NCI-H2171 treated with DMSO at 0.1 percent for 48 hours (cell line): ENCODE measurements around the gene DZIP1L.

Source experiments
- DNase-seq: peaks from one replicate; lab custom pipeline; 2025; lab: John Stamatoyannopoulos, UW

Gene DZIP1L

DNA sequence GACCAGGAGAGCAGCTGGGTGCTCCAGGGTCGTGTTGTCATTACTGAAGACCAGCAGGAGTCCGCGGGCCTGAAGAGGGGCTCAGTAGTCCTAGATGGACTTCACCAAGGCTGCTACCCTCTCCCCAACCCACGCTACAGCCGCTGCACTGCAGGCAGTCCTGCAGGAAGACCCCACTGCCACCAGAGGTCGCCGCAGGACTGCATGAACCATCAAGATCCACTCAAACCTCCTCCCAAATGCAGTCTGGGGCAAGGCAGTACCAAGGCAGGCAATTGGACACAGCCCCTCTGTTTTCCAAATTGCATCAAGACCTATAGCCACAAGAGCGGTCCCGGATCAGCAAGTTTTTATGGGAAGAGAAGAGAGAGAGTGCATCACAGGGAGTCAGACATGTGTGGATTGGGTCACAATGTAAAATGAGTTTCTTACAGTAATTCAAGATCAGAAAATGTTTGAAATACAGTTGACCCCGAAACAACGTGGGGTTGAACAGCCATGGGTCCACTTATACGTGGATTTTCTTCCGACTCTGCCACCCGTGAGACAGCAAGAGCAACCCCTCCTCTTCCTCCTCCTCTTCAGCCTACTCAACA, 46.7 kb downstream of the DZIP1L start:
- peak; percentile 68 for DNase-seq

DNA sequence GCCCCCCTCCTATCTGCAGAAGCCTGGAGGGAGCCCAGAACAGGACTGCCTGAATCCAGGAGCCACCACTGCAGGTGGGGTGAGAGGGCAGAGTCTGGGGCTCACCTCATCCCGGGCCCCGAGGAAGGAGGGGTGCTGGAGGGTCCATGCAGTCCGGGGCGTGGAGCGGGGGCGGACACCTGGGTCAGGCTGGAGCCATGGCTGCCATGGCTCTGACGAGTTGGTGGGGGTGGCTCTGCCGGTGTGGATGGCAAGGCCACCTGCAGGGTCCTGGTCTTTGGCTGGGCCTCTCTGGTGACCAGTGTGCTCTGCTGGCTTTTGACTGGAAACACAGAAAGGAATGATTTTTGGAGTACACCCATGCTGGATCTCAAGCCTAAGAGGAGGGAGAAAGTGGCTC, 47.4 kb downstream of the DZIP1L start:
- DNase-seq = no peak

DNA sequence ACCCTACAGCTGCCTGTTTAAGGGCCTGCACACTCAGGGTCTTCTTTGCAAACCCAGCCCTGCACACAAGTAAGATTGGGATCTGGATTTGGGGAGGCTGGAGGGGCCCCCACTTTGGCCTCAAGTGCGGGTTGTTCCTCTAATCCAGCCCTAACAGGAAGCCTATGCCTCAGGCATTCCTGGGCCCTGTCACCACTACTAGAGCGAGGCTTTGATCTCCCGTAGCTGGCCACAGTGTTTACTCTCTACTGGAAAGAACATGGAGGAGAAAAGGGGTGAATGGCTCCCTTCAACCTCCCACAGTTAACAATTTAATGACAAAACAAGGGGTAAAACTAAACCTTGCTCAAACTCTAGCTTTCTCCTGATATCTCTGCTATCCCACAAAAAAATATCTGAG, 48.4 kb downstream of the DZIP1L start:
- DNase-seq = no peak

DNA sequence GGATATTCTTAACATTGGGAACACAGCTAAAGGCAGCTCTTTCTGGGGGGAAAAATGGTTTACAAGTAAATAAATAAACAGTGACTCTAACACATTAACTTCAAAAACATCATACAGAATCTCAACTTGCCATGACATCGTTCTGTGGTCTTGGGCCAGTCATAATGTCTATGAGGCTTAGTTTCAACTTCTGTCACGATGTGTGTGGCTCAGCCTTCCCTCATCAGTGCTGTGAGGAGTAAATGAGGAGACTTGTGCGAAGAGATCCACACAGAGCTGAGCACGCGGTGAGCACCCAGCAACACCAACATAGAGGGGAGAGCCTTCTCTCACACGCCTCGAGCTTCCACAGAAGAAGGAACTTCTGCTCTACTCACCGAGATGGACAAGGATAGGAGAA, 49.0 kb downstream of the DZIP1L start:
- DNase-seq = no peak

DNA sequence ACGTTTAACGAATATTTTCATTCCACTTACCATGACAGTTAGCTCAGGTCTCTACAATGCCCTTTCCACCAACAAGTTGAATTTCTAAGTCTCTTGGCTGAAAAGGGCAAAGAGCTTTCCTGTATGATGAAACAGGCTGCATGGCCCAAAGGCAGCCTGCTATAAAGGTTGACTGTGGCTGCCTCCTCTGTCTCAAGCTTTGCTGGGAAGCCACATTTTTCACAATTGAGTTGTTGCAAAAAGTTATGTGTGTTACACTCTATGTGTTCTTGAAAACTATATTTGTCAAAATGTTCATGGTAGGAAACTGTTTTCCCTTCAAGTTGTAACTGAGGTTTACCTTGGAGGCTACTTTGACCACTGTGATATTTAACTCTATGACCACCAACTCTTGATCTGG, 49.5 kb downstream of the DZIP1L start:
- no peak for DNase-seq

DNA sequence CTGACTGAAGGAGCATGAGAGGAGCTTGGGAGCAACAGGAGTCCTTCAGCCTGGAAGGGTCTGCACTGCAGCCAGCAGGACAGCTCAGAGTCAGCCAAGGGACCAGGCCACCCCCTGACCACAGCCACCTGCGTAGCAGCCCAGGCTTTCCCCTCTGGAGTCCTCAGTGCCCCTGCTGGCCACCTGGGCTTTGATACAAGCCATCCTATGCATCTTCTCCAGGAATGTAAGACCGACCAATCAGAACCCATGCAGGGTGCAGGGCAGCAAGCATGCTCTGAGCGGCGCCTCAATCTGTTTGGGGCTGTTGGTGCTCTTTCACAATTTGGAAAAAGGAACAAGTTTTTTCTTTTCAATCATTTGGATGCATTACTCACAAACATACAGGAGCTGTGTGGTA, 52.0 kb downstream of the DZIP1L start:
- DNase-seq = no peak

DNA sequence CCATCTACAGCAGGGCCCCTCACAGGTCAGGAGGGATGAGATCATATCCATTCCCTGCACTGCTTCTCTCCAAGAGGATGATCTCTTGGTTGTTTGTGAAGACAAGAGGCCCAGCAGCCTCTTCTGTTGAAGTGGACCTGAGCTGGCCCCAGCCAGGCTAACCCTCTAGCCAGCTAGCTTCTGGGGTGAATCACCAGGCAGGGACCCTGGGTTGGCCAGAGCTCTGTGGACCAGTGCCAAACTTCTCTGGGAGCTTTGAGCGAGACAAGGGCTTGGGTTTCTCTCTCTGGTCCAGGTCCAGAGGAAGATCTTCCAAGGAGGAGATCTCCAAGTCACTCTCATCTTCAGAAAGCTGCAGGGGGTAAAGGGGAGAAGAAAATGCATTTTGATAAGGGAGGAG, 52.8 kb downstream of the DZIP1L start:
- no peak for DNase-seq

DNA sequence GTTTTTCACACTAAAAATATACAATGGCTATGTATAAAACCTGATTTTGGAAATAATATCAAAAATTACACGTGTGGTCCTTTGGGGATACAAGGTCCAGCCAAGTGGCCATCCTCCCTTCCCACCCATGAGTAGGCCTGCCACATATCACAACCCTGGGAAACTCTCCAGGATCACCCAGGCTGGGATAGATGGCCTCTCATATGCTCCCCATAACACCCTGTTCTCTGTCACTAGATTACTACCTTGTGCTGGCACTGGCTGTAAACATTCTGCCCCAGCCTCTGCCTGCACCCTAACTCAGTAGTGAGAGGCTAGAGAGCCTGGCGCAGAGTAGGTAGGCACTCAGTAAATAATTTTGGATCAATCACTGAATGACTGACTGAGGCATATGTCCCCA, 53.4 kb downstream of the DZIP1L start:
- no peak for DNase-seq

DNA sequence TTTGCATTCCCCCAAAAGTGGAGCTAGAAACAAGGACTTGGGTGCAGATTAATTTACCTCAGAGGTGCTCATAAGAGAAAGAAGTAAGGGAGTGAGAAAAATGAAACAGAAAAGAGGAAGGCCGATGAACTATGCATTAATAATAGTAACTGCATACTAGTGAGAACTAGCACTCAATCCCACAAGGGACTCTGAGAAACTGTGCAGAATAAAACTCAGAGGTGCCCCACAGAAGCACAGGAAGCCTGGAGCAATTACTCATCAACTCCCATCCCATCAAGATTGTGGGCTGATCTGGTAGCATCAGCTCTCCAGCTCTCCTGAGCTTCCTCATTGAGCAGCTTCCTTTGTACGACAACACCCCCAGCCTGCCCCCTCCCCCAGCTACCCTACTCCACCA, 54.6 kb downstream of the DZIP1L start:
- DNase-seq = no peak

DNA sequence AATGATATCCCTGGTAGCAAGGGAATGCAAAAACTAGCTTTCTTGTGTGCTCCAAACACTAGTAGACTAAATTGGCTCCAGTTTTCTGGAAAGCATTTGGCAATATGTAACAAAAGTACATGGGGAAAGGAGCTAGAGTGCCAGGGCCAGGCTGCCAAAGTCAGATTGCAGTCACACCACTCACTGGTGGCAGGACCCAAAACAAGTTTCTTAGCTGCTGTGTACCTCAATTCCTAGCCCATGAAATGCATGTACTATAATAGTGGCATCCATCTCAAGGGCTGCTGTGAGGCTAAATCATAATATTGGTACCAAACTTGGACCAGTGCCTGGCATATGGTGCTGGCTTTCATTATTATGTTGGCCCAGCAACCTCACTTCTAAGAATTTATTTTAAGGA, 56.1 kb downstream of the DZIP1L start:
- DNase-seq = no peak

DNA sequence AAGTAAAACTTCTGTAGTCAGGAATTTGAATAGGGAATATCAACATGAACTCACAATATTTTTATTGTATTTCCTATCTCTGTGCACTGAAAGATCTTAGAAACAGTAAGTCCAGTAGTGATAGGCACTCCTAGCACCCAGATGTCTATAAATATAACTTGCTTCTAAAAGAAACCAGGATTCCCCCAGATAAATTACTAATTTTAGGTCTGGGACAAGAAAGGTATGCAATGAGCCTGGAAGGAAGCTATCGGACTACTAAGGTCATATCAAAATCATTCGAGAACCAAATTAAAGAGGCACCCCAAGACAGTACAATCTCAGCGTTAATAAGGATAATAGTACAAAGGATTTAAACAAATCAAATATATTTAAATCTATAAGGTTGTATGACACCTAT, 58.0 kb downstream of the DZIP1L start:
- no peak for DNase-seq

DNA sequence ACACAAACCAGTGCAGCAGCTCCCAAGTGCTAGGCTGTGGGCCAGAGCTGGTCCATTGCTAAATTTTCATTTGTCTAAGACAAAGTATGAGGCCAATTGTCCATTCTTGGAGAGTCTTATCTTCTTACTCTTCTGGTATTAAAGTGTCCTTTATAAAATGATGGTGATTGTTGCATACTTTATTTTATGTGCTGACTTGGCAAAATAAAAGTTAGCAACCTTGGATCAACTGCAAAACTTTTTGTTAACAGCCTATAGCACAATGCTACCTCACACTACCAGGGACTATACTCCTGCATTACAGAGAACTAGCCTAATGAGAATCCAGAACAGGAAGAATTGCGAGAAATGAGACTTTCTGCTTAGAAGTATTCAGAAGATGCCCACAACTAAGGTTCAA, 61.4 kb downstream of the DZIP1L start:
- no peak for DNase-seq

DNA sequence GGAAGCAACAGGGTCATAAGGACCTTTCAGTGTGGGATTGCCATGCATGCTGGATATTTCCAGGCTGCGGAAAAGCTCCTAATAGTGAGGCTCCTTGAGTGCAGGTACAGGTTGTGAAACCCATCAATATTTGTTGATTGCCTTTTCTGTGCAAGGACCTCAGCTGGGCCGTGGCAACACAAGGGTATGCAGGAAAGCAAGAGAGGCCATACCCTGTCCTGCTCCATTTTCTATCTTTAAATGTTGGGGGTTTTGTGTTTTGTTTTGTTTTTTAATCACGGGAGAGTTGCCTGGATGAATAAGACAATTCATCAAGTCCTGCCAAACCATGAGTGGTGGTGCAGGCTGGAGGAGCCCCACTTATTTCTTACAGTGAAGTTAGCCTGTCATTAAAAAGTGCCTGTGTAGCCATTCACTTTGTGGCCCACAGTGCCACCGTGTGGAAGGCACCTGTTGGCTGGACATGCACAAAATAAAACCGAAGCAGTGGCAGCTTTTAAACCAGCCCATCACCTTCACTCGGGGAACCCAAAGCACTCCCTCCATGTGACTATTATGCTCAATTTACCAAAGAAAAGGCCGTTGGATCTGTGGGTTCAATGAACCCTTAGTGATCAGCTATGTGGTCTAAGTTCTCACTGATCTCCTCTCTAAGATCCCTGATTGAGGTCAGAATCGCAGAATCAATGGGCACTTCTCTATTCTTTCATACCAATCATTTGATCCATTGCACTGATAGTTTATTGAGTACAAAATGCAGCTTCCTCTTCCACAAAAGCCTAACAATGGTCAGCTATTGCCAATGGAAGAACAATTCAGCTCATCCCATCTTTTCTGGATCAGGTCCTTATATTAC, 63.2 kb downstream of the DZIP1L start:
- peak; percentile 33 for DNase-seq

DNA sequence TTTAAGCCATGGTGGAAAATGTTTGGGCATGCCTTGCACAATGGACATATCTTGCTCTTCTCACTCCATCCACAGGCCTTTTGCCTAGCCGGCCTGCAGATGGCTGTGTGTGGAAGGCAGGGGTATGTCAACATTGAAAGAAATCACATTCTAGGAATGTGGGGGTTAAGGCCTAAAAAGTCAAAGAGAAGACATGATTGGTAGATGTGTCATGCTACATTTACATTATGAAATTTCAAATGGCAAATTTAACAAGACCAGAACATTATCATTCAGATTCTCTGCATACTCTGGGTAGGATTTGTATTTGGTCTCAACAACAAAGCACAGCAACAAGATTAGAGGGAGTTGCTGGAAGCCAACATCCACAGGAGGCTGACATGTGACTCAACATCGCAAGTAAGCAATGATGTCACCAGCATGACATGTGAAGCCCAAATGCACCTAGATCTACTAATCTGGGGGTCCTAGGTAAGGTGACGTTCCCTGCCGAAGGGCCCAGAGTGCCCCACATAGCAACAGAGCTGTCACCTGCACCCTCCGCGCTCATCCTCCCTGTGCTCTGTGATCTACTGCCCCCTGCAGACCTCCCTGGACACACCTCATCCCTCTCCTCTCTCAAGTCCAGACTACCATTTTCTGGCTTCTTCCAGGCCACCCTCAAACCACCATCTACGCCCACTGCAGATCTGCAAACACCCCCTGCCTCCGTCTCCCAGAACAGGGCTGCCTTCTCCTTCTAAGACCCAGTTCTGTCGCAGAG, 66.1 kb downstream of the DZIP1L start:
- DNase-seq = no peak

DNA sequence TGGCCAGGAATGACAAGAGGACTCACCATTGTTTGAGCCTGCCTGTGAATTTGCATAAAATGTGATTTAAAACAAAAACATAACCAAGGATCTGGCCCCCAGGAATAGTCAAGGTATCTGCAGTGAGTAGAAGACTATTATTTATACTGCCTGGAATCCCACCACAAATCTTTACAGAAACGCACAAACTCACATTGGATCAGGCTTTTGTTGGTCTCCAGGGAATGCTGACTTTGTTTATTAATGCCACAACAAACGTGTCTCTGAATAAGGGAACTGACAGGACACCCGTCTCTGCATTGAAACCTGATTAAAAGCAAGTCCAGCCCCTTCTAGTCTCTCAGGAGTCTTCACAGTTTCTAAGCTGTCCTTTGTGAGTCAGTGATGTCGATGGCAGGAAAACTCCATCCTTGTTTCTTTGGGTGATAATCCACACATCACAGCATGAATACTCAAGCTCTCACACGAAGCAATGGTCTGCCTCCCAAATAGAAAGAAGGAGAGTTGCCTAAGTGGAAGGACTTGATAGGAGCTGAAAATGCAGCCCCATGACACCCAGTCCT, 67.7 kb downstream of the DZIP1L start:
- no peak for DNase-seq

DNA sequence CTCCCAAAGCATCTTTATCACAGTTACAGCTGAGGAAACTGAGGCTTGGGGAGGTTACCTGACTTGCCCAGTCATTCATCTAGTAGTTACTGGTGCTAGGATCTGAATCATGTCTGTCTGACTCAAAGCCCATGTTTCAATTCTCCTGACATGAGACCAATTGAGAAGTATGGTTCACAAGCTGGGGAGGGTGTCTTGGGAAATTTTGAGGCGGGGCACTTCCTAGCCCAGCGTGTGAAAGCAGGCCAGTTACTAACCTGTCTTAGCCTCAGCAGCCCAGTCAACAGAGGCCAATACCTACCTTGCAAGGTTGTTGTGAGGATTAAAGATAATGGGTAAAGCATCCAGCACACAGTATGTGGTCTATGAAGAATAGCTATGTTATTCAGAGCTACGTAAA, 68.5 kb downstream of the DZIP1L start:
- DNase-seq = no peak

DNA sequence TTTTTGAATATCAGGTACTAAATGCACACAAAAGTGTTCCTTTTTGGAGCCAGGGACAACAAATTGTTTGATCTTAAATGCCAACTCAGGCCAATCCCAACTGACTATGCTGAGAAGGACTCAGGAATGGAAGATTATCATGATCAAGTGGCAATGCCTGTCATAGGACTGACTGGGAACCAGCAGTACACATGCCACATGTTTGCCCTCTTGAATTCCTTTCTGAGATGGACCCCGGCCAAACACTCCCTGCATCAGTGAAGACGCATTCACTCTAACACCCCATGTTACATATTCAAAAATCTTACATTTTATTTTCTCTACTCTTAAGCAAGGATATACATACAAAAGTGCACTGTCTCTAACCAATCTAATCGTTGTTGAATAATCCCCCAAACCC, 69.3 kb downstream of the DZIP1L start:
- DNase-seq = no peak

DNA sequence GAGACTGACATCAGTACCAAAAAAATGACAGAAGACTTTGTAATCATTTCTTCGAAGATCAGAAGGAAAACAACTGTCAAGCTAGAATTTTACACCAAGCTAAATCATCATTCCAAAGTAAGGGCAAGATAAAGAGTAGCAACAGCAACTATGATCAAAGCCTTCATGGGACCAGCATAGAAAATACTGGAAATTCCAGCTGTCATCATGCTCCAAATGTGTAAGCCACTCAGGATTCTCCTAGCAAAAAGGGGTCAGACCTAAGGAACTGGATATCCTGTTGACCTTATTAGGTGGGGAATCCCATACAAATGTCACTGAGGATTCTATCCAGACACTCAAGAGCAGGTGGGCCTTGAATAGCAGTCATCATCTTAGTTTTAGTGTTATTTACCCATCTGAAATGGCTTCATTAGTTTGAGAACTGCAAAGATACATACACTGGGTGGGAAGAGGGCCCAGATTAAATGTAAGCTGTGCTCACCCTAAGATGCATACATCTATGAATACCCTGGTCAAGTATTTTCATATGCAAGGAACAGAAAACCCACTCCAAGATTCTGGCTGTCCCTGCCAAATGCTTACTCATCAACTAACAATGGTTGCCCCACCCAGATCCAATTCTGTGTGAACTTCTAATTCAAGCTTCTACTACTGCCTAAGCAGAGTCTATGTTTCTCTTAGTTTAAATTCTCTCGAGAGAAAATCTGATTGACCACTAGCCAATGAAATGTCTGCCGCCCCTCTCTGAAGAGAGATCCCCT, 72.0 kb downstream of the DZIP1L start:
- DNase-seq = no peak

DNA sequence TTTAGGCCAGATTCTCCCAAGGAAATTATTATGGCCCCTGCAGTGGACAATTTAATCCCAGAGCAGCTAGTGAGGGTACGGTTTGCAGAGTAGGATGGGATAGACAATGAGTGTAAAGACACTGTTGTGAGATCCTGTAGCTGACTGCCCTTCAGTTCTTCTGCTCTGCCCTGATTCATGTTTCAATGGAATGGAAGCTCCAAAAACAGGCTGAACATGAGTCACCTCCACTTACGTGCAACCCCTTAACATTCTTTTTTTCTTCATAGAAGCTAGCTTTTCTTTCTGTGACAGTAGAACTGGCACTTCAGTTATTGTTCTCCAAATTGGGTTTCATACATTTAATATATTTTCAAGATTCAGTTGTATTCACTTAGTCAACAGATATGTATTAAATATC, 73.4 kb downstream of the DZIP1L start:
- no peak for DNase-seq

DNA sequence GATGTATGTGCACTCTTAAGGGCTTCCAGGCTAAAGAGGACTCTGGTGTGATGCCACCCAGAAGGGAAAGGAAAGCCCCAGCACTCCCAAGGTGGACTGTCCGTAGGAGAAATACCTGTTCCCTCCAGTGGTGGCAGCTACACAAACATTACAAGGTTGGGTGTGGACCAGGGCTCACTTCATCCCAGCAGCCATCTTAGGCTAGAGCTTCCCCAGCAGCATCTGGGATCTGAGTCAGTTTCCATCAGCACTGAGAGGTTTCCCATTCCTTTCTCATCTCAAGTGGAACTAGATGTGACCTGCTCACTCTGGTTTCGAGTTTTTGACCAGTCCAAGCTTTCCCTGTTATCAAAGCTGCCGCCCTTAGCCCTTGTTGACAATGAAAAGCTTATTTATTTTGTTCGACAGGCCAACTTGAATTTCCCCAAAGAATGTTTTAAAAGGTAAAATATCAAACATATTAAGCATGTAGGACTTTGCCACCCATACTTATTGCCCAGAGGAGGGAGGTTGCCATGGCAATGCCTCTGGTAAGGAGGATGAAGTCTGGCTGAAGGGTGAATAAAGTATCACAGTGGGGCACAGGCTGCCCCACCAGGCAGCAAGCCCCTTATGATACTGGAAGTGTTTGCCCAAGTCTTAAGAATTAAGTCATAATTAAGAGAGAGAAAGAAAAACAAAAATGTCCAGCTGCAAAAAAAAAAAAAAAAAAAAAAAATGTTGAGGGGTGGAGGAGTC, 76.5 kb downstream of the DZIP1L start:
- DNase-seq = no peak

DNA sequence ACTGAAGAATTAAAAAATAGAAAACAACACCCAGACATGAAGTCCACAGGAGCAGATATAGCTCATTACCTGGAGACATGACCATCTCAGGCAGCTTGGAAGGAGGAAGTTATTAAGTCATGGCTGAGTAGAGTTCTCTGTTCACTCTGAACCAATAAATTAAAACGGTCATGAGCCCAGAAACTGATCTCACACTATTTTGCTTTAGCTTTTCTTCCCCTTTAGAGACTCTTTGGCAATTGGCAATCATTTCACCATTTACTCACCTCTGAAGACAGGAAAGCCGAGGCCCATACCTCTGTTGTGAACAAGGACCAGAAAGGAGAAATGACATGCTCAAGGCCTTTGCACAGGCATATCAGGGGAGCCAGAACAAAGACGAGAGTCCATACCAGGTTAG, 78.8 kb downstream of the DZIP1L start:
- no peak for DNase-seq
